ENCODE results near the gene FSD1.

DNA sequence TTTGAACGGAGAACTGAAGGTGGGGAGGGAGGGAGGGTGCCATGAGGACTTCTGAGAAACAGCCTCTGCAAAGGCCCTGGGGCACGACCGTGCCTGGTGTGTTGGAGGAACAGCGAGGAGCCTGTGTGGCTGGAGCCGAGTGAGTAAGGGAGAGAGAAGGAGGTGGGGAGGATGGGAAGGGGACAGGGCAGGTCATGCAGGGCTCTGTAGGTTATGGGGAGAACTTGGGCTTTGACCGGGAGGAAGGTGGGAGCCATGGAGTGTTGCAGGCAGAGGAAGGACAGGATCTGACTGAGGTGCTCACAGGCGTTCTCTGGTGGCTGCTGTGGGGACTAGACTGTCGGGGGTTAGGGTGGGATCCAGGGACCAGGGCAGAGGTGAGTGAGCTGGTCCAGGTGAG is 45.7 kb downstream of the FSD1 start:
- TF ChIP-seq, protein P1, sequence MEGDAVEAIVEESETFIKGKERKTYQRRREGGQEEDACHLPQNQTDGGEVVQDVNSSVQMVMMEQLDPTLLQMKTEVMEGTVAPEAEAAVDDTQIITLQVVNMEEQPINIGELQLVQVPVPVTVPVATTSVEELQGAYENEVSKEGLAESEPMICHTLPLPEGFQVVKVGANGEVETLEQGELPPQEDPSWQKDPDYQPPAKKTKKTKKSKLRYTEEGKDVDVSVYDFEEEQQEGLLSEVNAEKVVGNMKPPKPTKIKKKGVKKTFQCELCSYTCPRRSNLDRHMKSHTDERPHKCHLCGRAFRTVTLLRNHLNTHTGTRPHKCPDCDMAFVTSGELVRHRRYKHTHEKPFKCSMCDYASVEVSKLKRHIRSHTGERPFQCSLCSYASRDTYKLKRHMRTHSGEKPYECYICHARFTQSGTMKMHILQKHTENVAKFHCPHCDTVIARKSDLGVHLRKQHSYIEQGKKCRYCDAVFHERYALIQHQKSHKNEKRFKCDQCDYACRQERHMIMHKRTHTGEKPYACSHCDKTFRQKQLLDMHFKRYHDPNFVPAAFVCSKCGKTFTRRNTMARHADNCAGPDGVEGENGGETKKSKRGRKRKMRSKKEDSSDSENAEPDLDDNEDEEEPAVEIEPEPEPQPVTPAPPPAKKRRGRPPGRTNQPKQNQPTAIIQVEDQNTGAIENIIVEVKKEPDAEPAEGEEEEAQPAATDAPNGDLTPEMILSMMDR (IDR thresholded peaks at IDR 0.05): no peak
- TF ChIP-seq POLR2AphosphoS5 (IDR thresholded peaks at IDR 0.05): no peak
- no peak for TF ChIP-seq POLR2A (IDR thresholded peaks at IDR 0.05)
